Mucosa of descending colon (tissue), 3 donors: Measurements from ENCODE around the gene TRA2A. TPM values are rescaled to one million over a fixed set of nuclear protein-coding genes. Genes with fewer than 3 reads are reported as not detected.

Experiments used
- ATAC-seq: fragments of 200-7000 bp; cut with Tn5 transposase; one replicate; pipeline ENCODE4 v1.9.1; 2020; ENCODE audit warnings: mild to moderate bottlenecking, moderate library complexity
- DNase-seq, 3 donors: peaks; one replicate each; pipeline ENCODE4 v3.0.0-alpha.2; 2020
- H3K36me3 ChIP-seq: fragments of 200-600 bp; one replicate; pipeline ENCODE4 v1.8.0; 2021; ENCODE audit warnings: low read depth, mild to moderate bottlenecking
- H3K4me1 ChIP-seq: fragments of 200-600 bp; one replicate; pipeline ENCODE4 v1.8.0; 2021; ENCODE audit warnings: low read depth, mild to moderate bottlenecking
- H3K4me3 ChIP-seq: fragments of 200-600 bp; one replicate; pipeline ENCODE4 v1.8.0; 2021; ENCODE audit warnings: mild to moderate bottlenecking
- H3K9me3 ChIP-seq: fragments of 200-600 bp; one replicate; pipeline ENCODE4 v1.8.0; 2021; ENCODE audit warnings: mild to moderate bottlenecking
- CTCF ChIP-seq: fragments of 200-600 bp; IDR thresholded peaks from one replicate; pipeline ENCODE4 v1.8.0; 2022; ENCODE audit warnings: antibody characterized with exemption, mild to moderate bottlenecking
- intact Hi-C, 2 donors: fragments of 100-400 bp; cut with DNase I in 1 of 2; cut with micrococcal nuclease in 1 of 2; formaldehyde crosslinking; loops; one replicate each; pipeline versions ENCODE4 v1.11.0 to v1.11.1; 2022; cut with DNase I, micrococcal nuclease
- total RNA-seq, 3 donors: library from RNA; stranded (reverse); fragmentation: NEBNext Ultra II Directional in 2 of 3; extraction: Animal tissue kit (Norgen Biotek cat#: 25700) in 2 of 3; gene quantifications; one replicate each; pipeline versions ENCODE4 v1.2.1 to v1.2.4, GENCODE V29; 2021 to 2023
- donor health status: DM: no; HTN: no; CAD: no; lungs with moderate emphysema.
- donor health status: DM: no; HTN: no; CAD: no.
- donor health status: DM: no; HTN: yes; CAD: no.

Gene TRA2A
- total RNA-seq, 3 donors from 2014 or later, result 74.6 to 79.3 (median 76.8) TPM

GRCh38 chr7:23474094-23474828 is 57.5 kb downstream of the TRA2A start:
- H3K9me3 ChIP-seq, result no peaks in the 10 kb centered on the region
- peak; percentile 96 for ATAC-seq
- DNase-seq, result peak; percentile 72 to 86 (median 81)
- peaks cover 38% of the 10 kb centered on the region for H3K4me1 ChIP-seq
- intact Hi-C loops, result no loop called here
- no peak overlapping the region for H3K4me3 ChIP-seq
- TF ChIP-seq CTCF, result no peak
- H3K36me3 ChIP-seq, result no peaks in the 10 kb centered on the region

- DNase-seq (no peak), ATAC-seq (peak; percentile 24)
- Histone ChIP-seq H3K36me3 (no peaks in the 10 kb centered on the region), H3K4me1 (peaks cover 43% of the 10 kb centered on the region), H3K9me3 (no peaks in the 10 kb centered on the region), H3K4me3 (no peak overlapping the region)
- intact Hi-C loops, result no loop called here
- no peak for TF ChIP-seq CTCF
Measured at GRCh38 chr7:23473844-23474093, 58.0 kb downstream of the TRA2A start.

DNA sequence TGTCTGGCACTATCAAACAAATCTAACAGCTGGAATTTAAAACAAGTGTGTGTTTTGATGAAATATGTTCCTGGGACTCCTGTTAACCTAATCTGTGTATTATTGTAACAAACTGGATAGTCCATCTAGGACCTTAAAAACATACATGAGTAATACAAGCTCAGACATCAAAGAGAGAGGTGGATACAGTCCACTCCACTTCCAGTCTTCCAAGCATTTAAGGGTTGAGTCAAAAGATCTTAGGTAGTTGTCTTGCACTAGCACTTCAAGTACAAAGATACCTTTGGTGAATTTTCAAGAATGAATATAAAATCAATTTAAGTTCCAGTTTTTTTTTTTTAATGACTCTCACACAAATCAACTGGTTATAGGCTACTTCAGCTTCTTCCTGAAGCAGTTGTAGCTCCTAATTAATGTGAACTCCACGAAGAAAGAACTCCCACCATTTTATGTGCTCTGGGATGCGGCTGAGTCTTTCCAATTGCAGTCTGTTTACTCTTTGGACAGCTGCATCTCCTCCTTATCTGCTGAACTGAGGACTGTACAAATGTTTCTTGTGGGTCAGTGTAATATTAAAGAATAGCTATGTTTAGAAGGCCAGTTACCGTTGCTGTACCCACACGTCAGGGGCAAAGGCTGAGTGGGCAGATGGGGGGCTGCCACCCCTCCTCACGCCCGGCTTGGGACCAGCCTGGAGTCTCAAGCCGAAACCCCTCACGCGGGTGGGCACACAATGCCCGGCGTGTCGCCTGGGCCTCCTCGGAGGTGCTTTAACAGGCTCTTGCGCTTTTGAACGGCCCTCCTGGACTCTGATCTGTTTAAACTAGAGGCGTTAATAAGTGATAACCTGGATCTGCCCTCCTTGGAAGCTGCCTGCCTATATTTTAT is 58.6 kb downstream of the TRA2A start:
- no peak overlapping the region for H3K4me3 ChIP-seq
- H3K4me1 ChIP-seq, result peaks cover 49% of the 10 kb centered on the region
- no peak for TF ChIP-seq CTCF
- no peaks in the 10 kb centered on the region for H3K36me3 ChIP-seq
- no peak for DNase-seq
- intact Hi-C loops, result no loop called here
- no peaks in the 10 kb centered on the region for H3K9me3 ChIP-seq
- peak; percentile 9 for ATAC-seq

GRCh38 chr7:23472556-23472955 is 59.2 kb downstream of the TRA2A start:
- DNase-seq (no peak), ATAC-seq (no peak)
- intact Hi-C loops, result no loop called here
- Histone ChIP-seq H3K4me3 (no peak overlapping the region), H3K36me3 (no peaks in the 10 kb centered on the region), H3K4me1 (peaks cover 52% of the 10 kb centered on the region), H3K9me3 (no peaks in the 10 kb centered on the region)
- no peak for TF ChIP-seq CTCF

- no peaks in the 10 kb centered on the region for H3K36me3 ChIP-seq
- H3K9me3 ChIP-seq, result no peaks in the 10 kb centered on the region
- DNase-seq, result no peak
- ATAC-seq, result no peak
- no peak overlapping the region for H3K4me3 ChIP-seq
- intact Hi-C loops, result no loop called here
- no peak for TF ChIP-seq CTCF
- peaks cover 52% of the 10 kb centered on the region for H3K4me1 ChIP-seq
Measured at GRCh38 chr7:23472046-23472445, 59.7 kb downstream of the TRA2A start.
